ENCODE data around the gene WDR46. TPM values are rescaled to one million over a fixed set of nuclear protein-coding genes. Genes with fewer than 3 reads are reported as not detected.

Gene WDR46
- total and polyA plus RNA-seq, 2 of the 8 experiments (the other 6 are each of a cell fraction or from before 2014, with no cell fraction given), result 69.7 to 91.0 TPM

GRCh38 chr6:33278810-33279209, 10.2 kb downstream of the WDR46 start (continued):
- TF ChIP-seq HDAC2 (IDR thresholded peaks at IDR 0.05; ENCODE audit: borderline replicate concordance in 1 of 2, low read depth in 2 of 2, low read length in 2 of 2) (no peak), CHD1 (IDR thresholded peaks at IDR 0.05; ENCODE audit: low read depth, low read length) (no peak), POLR2AphosphoS5 (IDR thresholded peaks at IDR 0.05; ENCODE audit: low read depth, low read length) (no peak), RAD21 (IDR thresholded peaks at IDR 0.05 in 1 of 2, conservative IDR thresholded peaks at IDR 0.05 in 1 of 2; ENCODE audit: low read depth in 2 of 2, low read length in 2 of 2) (no peak), SUZ12 (IDR thresholded peaks at IDR 0.05; ENCODE audit: low read length) (no peak), SRF (IDR thresholded peaks at IDR 0.05; ENCODE audit: low read depth, low read length) (no peak)
